Lower leg skin (tissue), 4 donors: ENCODE measurements around the gene REEP5. TPM values are rescaled to one million over a fixed set of nuclear protein-coding genes. Genes with fewer than 3 reads are reported as not detected.

ENCODE experiments used
- DNase-seq, 2 donors: peaks; one replicate each; pipeline ENCODE4 v3.0.0-alpha.2; 2019; ENCODE audit warnings: low spot score in 2 of 2
- H3K4me3 ChIP-seq: fragments of 200-600 bp; sonication (generic); 2 replicates; pipeline ENCODE4 v1.5.1; 2017; ENCODE audit warnings: mild to moderate bottlenecking, low read depth; ENCODE audit not compliant: poor library complexity, severe bottlenecking
- CTCF ChIP-seq, 3 donors: fragments of 450-650 bp; IDR thresholded peaks; one replicate each; pipeline ENCODE4 v1.5.1; 2016; ENCODE audit warnings: antibody characterized with exemption in 3 of 3, mild to moderate bottlenecking in 3 of 3, moderate library complexity in 2 of 3
- POLR2A ChIP-seq, 2 donors: fragments of 450-650 bp; IDR thresholded peaks; one replicate each; pipeline ENCODE4 v1.6.1; 2016 to 2017; ENCODE audit warnings: antibody characterized with exemption in 2 of 2, mild to moderate bottlenecking in 1 of 2, moderate library complexity in 1 of 2
- WGBS, 2 donors: methylation state at CpG; one replicate each; pipeline ENCODE4 v1.1.5; 2018; 5-methylcytosine and 5-hydroxymethylcytosine counted together
- intact Hi-C: fragments of 100-400 bp; cut with DNase I; formaldehyde crosslinking; loops from one replicate; pipeline ENCODE4 v1.15.0; 2023; ENCODE audit warnings: low total_unique reads
- total RNA-seq, 4 donors: library from RNA; depleted of rRNA; stranded (reverse); fragments of >200 nt; gene quantifications; one replicate each; pipeline ENCODE4 v1.1.0, GENCODE V29; 2016

The REEP5 gene
- total RNA-seq, 4 donors from 2014 or later, result 50.7 to 85.5 (median 74.4) TPM

GRCh38 chr5:112833971-112834370, 88.1 kb downstream of the REEP5 start:
- 98 to 99% methylated on average over 13 of the region's 13 CpGs for WGBS, 2 donors
- H3K4me3 ChIP-seq, result no peak overlapping the region
- DNase-seq, result no peak
- intact Hi-C loops, result no loop called here
- TF ChIP-seq CTCF (IDR thresholded peaks at IDR 0.05), result no peak
- no peak for TF ChIP-seq POLR2A (IDR thresholded peaks at IDR 0.05)

- no peak overlapping the region for H3K4me3 ChIP-seq
- TF ChIP-seq CTCF (IDR thresholded peaks at IDR 0.05) (no peak), POLR2A (IDR thresholded peaks at IDR 0.05) (no peak)
- DNase-seq, result no peak
- WGBS, 2 donors, result 91 to 92% methylated on average over 2 of the region's 2 CpGs
- intact Hi-C loops, result no loop called here
Measured at GRCh38 chr5:112830378-112830777, 91.6 kb downstream of the REEP5 start.

Other genes starting within 250 kb of the REEP5 start
- gene APC, start 184.3 kb downstream of the REEP5 start, total RNA-seq, result 10 to 100 TPM; 52.6 to 82.8 (median 61.9) TPM
- 10 to 100 TPM; 31.1 to 63.7 (median 43.9) TPM for gene SRP19, start 60.9 kb downstream of the REEP5 start, total RNA-seq
- gene DCP2, start 54.6 kb upstream of the REEP5 start, total RNA-seq, result 10 to 100 TPM; 20.7 to 27.3 (median 22.1) TPM